HG03103 (cell line): ENCODE data around the gene RALB.
"Not testable (repeated sequence)": the region's sequence is repeated elsewhere in the genome, so short reads cannot be mapped to it uniquely, and the experiment has no call there.

ENCODE experiments used
- ATAC-seq: cut with Tn5 transposase; IDR thresholded peaks from one replicate; pipeline ENCODE4 v1.9.1; 2021; ENCODE audit warnings: low read depth; ENCODE audit not compliant: unreplicated experiment

The RALB gene

GRCh38 chr2:120312860-120313694 lies 60.4 kb downstream of the RALB start:
- peak; percentile 44 for ATAC-seq

- ATAC-seq, result no peak
These were observed 61.3 kb downstream of the RALB start for GRCh38 chr2:120313695-120314615.

GRCh38 chr2:120314690-120315366 lies 62.2 kb downstream of the RALB start:
- no peak for ATAC-seq

GRCh38 chr2:120315367-120316033 lies 62.8 kb downstream of the RALB start:
- no peak for ATAC-seq

- no peak for ATAC-seq
These were observed 63.4 kb downstream of the RALB start for GRCh38 chr2:120316071-120316470.

GRCh38 chr2:120316528-120317179 lies 64.0 kb downstream of the RALB start:
- no peak for ATAC-seq

DNA sequence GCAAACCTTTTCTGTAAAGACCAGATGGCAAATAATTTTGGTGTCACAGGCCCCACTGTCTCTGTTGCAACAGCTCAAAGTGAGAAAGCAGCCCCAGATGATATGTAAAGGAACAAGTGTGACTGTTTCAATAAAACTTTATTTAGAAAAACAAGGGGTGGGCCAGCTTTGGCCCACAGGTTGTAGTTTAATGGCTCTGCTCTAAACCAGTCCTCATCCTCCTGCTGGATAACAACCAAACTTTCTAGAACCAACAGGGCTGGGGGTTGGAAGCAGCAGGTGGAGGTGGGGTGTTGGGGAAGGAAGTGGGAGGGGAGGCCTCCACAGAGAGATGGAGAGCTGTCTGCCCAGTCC lies 64.5 kb downstream of the RALB start:
- no peak for ATAC-seq

GRCh38 chr2:120317916-120318315 lies 65.3 kb downstream of the RALB start:
- no peak for ATAC-seq

DNA sequence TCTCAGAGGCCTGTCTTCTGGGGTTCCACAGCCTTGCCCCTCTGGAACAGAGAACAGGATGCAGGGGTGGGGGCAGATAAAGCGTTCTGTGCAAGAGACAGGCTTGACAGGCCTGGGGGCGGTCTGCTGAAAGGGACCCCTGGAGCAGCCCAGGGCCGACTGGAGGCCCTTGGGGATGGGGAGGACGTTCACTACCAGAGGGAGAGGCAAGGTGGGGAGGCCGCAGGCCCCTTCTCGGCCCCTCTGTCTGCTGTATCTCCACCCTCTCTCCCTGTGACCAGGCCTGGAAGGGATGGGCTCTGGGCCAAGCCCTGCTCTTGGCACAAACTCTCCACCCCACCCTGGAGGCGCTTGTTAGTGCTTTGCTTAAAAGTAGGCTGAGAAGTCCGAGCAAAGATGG lies 66.0 kb downstream of the RALB start:
- ATAC-seq, result no peak

DNA sequence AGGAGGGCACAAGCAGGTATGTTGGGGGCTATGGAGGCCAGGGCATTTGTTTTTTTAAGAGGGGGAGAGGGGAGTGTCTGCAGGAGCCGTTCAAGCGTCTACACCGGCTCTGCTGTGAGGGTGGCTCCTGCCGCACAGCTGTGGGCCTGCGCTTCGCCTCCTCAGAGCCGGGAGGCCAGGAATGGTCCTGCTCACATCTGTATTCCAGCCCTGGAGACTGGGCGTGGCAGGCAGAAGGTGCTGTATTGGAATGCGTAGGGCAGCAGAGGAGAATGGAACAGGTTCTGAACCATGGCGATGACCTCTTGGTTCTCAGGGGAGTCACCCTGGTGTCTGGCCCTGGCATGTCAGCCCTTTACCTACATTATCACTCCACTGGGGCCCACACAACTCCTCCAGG lies 66.5 kb downstream of the RALB start:
- ATAC-seq, result no peak

GRCh38 chr2:120319686-120320317 lies 67.2 kb downstream of the RALB start:
- ATAC-seq, result no peak

- ATAC-seq, result no peak
These were observed 67.7 kb downstream of the RALB start for GRCh38 chr2:120320318-120320851.

- not testable (repeated sequence) for ATAC-seq
These were observed 68.4 kb downstream of the RALB start for GRCh38 chr2:120320887-120321556.

GRCh38 chr2:120321721-120322284 lies 69.2 kb downstream of the RALB start:
- no peak for ATAC-seq

DNA sequence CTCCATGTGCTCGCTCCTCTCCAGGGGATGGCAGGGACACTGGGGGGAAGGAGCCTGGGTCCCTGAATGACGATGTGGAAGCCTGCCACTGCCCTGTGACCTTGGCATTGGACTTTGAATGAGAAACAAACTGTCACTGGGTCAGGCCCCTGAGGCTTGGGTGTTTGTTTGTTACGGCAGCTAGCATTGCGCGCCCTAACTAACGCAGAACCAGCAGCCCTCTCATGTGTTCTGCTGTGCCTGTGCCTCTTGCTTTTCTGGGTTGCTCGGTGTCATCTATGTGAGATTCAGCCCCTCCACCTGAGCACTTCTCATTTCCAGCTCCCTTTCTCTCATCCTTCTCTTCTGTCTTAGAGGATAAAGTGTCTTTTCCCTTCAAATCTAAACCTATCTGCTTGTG lies 69.7 kb downstream of the RALB start:
- no peak for ATAC-seq

DNA sequence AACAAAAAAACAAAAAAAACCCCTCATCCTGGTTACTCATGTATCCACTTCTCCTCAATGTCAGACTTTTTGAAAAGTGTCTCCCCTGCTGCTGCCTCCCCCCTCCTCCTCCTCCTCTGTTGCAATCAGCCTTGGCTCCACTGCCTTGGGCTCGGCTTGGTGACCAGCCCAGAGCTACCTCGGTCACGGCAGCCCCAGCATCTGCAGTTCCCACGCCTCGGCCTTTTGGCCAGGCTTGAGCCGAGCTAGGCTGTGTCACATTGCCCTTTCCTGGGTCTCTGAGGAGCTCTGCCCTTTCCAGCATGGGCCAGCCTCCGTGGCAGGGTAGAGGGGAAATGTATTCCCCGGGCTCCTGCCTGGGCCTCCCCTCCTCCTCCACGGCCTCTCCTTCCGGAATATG lies 70.6 kb downstream of the RALB start:
- no peak for ATAC-seq

- ATAC-seq, result no peak
These were observed 71.3 kb downstream of the RALB start for GRCh38 chr2:120323807-120324399.

DNA sequence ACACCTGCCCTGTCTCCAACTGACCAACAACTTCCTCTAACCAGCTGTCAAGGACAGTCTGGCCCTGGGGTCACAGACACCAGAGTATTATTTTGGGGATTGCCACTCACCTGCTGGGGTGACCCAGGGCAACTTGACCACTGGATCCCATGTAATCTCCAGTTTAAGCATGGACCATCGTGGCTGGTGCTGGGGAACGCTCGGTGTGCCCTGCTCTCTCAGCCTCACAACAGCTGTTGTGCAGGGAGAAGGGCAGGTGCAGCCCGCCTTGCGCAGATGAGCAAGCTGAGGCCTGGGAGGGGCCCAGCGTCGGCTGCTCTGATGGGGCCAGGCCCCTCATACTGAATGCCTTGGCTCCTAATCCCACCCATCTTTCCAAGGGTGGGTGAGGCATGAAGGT lies 72.3 kb downstream of the RALB start:
- no peak for ATAC-seq
